ENCODE results near the gene KLRC2.
"Not testable (repeated sequence)": the region's sequence is repeated elsewhere in the genome, so short reads cannot be mapped to it uniquely, and the experiment has no call there.

Gene KLRC2

GRCh38 chr12:10404798-10405197, 31.0 kb downstream of the KLRC2 start:
- DNase-seq, result no peak

DNA sequence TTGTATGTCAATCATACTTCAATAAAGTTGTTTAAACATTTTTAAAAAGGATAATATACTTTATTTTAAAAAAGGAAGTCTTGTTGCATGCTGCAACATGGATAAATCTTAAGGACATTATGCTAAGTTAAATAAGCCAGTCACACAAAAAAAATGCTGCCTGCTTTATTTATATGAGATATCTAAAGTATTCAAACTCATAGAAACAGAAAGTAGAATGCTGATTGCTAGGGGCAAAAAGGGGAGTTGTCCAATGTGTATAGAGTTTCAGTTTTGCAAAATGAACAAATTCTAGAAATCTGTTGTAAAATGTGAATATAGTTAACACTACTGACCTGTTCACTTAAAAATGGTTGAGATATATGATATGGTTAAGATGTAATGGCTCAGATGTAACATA, 35.0 kb downstream of the KLRC2 start:
- DNase-seq, result no peak

DNA sequence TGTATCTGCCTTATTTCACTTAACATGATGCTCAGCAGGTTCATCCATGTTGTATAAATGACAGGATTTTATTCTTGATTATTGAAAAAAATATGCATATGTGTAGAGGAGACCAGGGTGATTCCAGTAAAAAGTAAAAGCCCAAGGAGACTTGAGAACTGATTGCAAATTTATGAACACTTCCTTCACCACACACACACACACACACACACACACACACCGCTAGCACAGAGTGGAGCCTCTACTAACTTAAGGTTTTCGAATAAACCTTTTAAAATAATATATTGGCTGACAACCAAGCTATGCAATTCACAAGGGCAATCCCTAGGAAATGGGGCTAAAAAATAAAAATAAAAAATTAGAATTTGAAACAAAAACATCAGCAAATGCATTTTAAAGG, 37.6 kb downstream of the KLRC2 start:
- no peak for DNase-seq

DNA sequence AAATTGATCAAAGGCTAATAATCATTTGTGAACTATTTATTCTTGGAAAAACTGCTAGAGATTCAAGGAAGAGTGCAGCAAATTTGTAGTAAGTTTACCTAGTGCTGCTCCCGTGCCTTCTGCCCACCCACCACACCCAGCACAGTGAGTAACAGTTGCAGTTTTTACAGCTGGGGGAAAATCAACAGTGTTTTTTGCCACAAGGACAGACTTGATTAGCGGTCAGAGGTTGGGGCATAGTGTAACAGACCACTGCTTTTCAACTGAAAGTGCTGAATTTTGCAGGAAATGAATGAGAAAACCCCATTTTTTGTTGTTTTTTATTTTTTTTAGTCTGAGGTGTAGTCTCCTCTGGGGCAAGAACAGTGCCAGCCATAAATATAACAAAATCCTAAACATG, 38.5 kb downstream of the KLRC2 start:
- DNase-seq, result no peak

- DNase-seq, result not testable (repeated sequence)
Observed at GRCh38 chr12:10396176-10396575, 39.6 kb downstream of the KLRC2 start.

DNA sequence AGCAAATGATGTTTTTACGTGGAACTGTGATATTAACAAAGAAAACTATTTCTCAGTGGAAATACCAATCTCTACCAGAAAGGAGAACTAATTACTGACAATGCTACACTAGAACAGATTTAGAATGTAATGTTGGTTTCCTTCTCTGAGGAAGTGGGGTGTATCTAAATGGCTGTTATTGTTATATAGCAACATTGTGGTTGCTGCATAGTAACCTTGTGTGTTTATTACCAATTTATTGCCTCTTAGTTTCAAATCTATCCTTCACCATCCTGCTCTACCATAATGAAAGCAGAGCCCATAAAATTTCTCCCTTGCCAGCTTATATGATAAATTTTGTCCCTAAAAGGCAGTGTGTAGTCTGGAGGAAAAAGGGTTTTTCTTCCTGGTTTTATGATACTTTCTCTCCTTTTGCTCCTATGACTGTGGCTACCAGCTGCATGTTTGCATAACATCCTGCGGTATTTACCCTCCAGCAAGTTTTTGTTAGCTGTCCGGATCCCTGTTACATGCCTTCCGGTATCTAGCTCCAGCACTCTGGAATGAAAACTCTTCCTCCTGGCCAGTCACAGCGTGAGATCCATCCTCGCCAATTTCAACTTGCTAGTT, 40.3 kb downstream of the KLRC2 start:
- DNase-seq, result peak; percentile 17

GRCh38 chr12:10394531-10395152, 41.2 kb downstream of the KLRC2 start:
- DNase-seq, result not testable (repeated sequence)

DNA sequence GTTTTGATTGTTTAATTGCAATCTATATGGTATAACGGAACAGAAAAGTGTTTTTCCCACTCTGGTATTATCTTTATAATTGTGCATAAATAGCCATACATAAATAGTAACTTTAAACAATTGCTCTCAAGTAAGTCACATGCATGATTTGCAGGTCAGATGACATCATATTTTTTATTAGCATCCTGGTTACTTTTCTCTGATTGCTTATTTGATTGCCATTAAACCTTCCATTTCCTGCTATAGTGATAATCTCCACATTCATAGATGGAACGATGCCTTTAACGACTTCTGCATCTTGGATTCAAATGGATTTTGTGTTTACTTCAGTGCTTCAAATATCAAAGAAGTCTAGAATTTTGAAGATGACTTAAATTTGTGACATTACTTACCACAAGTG, 42.5 kb downstream of the KLRC2 start:
- DNase-seq, result no peak

DNA sequence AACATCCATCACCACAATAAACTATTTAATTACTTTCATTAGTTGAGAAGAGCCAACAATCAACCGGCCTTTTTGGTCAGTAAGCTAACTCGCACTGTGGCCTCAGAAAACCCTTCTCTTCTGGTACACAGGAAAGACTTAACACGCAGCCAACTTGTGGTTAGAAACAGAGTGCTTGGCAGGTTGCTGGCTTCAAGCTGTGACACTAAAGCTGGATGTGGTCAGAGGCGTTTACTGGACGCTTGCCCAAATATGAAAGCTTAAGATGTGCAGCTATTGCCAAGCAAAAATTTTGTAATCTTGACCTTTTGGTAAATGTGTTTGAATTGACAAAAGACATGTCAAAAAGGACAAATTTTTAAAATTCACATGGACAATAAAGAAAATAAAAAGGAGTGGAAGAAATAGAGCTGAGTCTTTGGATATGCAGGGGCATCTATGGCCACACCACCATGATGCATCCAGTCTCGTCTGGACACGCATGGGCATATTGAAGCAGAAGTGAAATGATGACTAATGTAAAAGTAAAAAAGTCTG, 43.3 kb downstream of the KLRC2 start:
- DNase-seq, result peak; percentile 17

GRCh38 chr12:10390991-10391390, 44.8 kb downstream of the KLRC2 start:
- not testable (repeated sequence) for DNase-seq

DNA sequence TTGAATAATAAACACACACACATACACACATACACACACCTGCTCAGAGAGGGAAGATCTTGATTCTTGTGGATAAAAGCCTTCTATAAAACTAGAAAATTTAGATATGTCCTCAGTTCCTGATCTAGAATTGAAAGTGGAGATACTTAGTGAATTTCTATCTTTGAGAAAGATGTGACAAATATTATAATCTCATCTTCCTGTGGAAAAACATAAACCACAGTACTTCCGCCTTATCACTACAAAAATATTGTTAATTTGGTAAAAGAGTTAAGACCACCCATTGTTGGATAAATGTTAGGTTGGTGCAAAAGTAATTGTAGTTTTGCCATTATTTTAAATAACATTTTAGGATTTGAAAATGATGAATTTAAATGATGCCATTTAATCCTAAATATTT, 45.9 kb downstream of the KLRC2 start, which contains the start of gene KLRK1:
KLRK1 (minus strand) TSS at position 138 of the 400 bp plus-strand sequence. CDS start 1,231 bp downstream, outside the sequence.
- DNase-seq, result no peak

- no peak for DNase-seq
Observed at GRCh38 chr12:10388624-10389413, 47.0 kb downstream of the KLRC2 start.

DNA sequence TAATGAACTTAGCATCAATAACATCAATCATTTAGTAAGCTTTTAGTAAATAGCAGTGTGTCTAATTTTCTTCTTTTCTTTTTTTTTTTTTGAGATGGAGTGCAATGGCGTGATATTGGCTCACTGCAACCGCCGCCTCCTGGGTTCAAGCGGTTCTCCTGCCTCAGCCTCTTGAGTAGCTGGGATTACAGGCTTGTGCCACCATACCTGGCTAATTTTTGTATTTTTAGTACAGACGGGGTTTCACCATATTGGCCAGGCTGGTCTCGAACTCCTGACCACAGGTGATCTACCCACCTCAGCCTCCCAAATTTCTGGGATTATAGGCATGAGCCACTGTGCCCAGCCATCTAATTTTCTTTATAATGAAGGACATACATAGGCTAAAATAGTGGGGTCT, 48.3 kb downstream of the KLRC2 start:
- DNase-seq, result not testable (repeated sequence)

- no peak for DNase-seq
Observed at GRCh38 chr12:10386857-10387256, 49.0 kb downstream of the KLRC2 start.

DNA sequence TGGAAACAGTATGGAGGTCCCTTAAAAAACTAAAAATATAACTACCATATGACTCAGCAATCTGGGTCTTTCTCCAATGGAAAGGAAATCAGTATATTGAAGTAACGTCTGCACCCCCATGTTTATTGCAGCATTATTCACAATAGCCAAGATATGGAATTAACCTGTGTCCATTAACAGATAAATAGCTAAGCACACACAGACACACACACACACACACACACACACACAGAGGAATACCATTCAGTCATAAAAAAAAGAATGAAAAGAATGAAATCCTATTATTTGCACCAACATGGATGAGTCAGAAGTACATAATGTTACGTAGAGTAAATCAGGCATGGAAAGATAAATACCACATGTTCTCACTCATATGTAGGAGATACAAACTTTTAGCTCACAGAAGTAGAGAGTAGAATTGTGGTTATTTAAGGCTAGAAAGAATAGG, 50.6 kb downstream of the KLRC2 start:
- DNase-seq, result no peak

DNA sequence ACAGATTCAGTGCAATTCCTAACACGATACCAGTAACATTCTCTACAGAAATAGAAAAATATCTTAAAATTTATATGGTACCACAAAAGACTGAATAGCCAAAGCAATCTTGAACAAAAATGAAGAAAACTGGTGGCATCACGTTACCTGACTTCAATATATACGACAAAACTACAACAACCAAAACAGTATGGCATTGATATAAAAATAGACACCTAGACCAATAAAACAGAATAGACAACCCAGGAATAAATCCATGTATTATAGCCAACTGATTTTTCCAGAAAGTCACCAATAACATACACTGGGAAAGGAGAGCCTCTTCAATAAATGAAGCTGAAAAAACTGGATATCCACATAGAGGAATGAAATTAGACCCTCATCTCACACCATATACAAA, 51.6 kb downstream of the KLRC2 start:
- no peak for DNase-seq

DNA sequence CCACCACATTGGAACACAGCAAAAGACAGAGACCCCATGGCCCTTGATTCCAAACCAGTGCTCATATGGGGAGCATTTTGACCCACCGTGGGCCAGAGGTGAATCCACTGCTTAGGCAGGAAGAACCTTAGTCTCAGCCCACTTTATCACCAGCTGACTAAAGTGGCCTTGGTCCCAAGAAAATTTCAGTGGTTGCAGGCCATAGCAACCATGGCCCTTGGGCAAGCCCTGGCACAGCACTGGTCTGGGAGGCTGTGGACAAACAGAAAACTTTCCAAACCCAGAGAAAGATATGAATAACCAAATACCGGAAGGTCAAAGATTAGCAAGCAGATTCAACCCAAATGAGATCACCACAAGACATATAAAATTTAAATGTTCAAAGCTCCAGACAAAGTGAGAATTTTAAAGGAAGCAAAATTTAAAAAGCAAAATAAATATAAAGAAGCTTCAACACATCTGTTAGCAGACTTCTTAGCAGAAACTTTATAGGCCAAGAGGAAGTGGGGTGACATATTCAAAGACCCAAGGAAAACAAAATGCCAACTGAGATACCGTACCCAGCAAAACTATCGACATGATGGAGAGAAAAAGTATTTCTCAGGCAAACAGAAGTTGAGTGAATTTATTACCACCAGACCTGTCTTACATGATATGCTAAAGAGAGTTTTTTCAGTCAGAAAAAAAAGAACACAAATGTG, 53.7 kb downstream of the KLRC2 start:
- DNase-seq, result no peak
